Activated CD4-positive, alpha-beta T cell treated with anti-CD3 and anti-CD28 coated beads, Interleukin-2, amount 50 U/mL, for 16 hours (primary cell): Measurements from ENCODE around the gene TLR9.

Source experiments
- DNase-seq: peaks from one replicate; pipeline ENCODE4 v3.0.0-alpha.2; 2020

Gene TLR9

DNA sequence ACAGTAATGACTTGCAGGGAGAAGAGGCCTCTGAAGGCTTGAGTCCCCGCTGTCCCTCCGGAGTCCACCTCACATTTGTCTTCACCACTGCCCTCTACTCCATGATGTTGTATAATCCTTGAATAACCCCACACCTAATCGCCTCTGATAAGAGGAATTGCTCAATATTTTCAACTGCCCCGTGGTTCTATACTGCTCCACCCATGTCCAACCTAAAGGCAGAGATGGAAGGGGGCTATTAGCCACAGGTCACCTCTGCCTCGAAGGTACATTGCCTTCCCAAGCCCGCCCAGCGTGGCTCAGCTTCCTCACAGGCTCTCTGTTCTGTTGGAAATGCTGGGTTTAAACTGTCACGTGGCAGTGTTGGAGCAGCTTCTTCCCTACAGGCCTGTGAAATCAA is 12.4 kb downstream of the TLR9 start:
- DNase-seq: no peak

DNA sequence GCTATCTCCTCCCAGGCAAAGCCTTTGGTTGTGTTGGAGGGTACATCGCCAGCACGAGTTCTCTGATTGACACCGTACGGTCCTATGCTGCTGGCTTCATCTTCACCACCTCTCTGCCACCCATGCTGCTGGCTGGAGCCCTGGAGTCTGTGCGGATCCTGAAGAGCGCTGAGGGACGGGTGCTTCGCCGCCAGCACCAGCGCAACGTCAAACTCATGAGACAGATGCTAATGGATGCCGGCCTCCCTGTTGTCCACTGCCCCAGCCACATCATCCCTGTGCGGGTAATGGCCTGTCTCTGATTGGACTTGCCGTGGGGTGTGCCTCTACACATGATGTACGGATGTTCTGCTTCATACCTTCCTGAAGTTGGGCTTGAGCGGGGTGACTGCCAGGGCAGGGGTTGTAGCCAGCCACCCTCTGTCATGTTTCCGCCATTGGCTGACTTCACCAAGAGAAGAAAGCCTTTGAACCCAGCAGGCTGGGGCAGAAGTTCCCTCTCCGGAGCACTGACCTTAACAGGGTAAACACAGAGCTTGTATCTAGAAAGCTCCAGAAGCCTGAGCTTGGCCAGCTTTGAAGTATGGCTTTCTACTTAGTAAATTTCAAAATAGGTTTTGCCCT is 14.1 kb downstream of the TLR9 start:
- no peak for DNase-seq

DNA sequence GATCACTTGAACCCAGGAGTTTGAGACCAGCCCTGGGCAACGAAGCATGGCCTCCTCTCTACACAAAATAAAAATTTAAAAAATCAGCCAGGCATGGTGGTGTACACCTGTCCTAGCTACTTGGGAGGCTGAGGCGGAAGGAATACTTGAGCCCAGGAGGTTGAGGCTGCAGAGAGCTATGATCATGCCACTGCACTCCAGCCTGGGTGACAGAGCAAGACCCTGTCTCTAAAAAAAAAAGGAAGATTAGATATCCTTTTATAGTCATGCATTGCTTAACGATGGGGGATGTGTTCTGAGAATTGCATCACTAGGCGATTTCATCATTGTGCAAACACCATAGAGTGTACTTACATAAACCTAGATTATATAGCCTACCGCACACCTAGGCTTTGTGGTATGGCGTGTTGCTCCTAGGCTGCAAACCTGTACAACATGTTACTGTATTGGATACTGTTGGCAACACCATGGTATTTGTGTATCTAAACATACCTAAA is 14.8 kb downstream of the TLR9 start:
- DNase-seq: no peak

DNA sequence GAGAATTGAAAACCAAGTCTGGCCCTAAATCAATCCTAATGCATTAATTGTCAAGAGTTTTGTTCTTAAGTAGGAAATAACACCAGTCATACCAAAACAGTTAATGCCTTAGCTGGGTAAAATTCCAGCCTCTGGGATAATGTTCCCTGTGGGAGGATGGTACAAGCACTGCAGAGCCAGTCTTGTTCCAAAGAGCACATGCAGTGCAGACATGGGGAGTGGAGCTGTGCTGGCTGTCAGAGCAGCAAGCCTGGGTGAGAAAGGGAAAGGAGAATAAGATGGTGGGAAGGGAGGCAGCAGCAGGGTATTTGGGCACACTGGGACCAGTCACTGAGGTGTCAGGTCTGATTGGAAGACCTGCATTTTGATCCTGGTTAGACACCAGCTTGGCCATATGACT is 15.4 kb downstream of the TLR9 start:
- no peak for DNase-seq

DNA sequence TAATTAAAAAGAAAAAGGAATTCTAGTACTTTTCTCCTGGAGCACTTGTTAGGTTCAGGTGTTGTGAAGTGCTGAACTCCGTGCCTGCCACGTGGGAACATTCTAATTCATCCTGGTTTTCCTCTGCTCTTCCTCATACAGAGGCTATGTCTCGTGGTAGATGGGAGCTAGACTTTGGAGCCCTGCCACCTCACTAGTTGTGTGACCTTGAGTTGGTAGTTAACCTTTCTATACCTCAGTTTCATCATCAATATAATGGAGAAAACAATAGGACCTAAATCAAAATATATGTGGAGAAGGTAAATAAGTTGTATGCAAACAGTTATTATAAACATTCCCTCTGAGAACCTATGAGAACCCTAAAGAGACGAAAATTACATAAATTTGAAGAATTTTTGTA is 16.9 kb downstream of the TLR9 start:
- no peak for DNase-seq

DNA sequence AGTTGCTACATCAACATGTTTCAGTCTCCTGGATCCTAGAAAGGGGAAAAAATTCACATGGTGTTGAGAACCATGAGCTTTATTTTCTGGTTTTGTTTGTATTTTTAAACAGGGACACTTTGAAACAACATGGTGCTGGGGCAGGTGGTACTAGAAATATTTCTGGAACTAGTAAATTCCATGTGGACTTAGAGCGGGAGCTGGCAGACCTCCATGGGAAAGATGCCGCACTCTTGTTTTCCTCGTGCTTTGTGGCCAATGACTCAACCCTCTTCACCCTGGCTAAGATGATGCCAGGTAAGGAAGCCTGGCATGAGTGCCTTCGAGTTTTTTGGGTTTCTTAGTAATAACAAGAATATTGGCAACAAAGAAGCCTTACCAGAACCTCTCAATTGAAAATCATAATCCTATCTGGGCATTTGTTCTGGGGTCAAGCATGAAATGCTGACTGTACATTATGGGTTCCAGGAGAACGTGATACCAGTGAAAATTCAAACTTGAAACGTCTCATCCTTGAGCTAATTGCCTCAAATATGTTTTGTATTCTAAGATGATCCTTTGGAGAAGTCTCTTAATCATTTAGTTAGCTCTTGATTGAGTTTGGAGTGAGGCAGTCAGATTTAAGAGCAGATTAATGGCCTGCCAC is 19.6 kb downstream of the TLR9 start:
- no peak for DNase-seq

DNA sequence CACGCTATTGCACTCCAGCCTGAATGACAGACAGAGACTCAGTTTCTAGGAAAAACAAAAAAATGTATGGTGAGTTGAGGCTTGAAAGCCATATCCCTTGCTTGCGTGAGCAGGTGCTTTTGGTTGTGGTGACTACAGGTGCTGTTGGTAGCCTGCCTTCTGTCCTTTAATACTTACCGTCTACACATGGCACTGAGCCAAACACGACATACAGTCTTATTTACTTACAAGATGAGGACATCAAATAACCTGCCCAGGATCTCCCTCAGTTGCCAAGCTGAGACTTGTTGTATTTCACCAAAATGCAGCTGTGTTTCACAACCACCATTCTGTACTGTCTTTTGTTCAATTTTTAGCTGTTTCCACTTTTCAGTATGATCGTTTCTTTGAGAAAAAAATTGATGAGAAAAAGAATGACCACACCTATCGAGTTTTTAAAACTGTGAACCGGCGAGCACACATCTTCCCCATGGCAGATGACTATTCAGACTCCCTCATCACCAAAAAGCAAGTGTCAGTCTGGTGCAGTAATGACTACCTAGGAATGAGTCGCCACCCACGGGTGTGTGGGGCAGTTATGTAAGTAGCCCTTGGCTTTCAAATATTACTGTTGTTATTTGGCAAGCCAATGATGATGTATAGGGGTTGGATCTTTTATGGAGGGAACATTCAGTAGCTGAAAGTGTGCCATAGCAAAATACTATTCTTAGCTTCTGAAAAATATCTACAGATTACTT is 20.9 kb downstream of the TLR9 start:
- DNase-seq: no peak

DNA sequence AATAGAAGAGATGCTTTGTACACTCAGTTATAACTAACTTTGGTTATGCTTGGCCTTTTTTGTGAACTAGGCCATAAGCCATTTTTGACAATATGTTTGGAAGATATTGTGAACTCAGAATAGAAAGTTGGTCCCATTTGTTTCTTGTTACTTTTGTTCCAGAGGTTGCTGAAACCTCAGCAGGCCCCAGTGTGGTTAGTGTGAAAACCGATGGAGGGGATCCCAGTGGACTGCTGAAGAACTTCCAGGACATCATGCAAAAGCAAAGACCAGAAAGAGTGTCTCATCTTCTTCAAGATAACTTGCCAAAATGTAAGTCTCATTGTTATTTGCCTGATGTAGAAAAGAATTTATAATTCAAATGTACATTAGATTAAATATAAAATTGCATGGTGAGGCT is 21.7 kb downstream of the TLR9 start:
- no peak for DNase-seq

DNA sequence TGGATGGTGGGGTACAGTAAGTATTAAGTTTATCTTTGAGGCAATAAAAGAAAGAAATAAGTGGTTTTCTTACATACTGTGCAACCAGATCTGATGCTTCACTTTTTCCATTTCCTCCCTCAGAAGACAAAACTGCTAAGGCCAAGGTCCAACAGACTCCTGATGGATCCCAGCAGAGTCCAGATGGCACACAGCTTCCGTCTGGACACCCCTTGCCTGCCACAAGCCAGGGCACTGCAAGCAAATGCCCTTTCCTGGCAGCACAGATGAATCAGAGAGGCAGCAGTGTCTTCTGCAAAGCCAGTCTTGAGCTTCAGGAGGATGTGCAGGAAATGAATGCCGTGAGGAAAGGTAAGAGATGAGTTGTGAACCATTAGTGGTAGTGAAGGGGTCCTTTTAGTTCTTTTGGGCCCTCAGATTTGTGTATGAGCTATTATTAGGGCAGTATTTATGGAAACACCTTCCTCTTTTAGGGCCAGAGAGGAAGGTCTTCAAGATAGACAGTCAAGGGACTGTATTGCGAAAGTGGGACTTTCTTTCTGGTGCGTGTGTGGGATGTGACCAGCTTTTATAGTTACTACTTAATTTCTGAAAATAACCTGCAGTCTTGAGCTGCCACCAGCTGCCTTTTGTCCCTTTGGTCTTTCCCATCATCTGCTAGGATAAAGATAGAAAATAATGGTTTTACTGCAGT is 22.9 kb downstream of the TLR9 start:
- DNase-seq: no peak

DNA sequence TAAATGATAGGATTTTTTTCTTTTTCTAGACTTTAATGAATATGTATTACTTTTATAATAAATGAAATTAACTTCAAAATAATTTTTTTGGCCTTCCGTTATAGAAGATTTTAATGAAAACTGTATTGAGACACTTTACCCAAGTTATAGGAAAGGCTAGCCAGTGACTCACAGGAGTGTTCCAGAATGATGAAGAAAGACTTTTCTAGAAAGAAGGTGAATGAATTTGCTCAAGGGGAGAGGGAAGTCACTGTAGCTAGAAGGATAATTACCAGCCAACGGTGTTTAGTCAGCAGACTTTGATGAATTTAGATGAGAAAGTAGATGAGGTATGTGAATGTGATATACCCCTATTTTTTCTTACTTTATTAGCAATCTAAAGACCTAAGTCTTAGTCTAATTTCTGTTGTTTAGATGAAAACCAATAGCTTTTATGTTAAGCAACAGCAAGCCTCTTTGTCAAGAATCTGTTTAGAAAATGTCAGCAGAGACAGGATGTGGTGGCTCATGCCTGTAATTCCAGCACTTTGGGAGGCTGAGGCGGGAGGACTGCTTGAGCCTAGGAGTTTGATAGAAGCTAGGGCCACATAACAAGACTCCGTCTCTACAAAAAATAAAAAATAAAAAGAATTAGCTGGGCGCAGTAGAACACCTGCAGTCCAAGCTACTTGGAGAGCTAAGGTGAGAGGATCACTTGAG is 24.3 kb downstream of the TLR9 start:
- DNase-seq: no peak

DNA sequence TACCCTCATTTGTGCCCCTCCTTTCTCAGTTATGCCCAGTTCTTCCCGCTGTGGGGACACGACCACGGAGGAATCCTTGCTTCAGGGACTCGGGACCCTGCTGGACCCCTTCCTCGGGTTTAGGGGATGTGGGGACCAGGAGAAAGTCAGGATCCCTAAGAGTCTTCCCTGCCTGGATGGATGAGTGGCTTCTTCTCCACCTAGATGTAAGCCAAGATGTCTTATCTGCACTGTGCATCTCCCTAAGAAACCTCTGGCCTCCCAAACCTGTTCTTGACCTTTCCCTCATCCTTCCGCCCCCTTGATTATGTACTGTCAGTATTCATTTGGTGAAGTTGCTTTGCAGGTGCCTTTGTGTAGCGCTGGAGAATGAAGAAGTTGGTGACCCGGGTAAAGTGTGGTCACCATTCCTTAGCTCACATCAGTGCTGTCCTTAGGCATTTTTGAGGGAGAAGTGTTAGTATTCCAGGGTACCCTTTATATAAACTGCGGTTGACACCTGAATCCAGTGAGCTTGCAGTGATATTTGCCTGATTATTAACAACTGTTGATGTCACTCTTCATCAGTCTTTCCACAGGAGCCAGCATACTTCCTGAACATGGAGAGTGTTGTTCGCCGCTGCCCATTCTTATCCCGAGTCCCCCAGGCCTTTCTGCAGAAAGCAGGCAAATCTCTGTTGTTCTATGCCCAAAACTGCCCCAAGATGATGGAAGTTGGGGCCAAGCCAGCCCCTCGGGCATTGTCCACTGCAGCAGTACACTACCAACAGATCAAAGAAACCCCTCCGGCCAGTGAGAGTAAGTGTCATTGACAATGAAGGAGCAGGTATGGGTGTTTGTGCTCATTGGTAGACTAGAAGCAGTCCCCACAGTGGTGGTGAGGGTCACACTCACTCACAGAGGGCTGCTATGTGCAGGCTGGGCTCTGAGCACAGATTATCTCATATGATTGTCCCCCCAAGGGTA is 26.5 kb downstream of the TLR9 start:
- no peak for DNase-seq

DNA sequence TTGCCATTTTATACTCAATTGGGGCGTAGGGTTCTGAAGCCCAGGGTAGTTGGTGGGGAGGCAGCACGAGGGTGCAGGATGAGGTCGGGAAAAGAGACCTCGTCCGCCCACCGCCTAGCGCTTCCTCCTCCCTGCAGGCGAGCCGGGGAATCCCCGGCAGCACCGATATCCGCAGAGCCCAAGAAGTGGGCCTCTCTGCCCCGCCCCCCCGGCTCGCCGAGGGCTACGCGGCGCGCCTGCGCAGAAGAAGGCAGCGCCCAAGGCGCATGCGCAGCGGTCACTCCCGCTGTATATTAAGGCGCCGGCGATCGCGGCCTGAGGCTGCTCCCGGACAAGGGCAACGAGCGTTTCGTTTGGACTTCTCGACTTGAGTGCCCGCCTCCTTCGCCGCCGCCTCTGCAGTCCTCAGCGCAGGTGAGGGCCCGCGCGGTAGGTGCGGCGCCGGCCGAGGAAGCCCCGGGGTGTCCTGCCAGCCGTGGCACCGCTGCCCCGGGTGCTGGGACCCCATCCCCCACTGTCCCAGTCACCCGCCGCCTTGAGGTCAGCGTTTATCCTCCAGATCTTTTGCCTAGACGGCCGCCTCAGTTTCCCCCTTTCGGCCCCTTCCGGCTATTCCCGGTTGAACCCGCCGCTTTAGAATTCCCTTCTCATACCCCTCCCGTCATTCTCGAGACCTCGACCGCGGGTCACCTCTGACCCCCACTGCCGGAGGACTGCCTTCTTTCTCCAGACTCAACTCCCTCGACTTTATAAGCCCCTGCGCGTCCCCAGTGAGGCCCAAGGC is 27.4 kb downstream of the TLR9 start, which contains the start of gene ALAS1:
TSS of gene ALAS1 (plus strand) at position 319 of the 784 bp plus-strand sequence. CDS start 1,082 bp downstream, outside the sequence.
- DNase-seq: peak; percentile 94

DNA sequence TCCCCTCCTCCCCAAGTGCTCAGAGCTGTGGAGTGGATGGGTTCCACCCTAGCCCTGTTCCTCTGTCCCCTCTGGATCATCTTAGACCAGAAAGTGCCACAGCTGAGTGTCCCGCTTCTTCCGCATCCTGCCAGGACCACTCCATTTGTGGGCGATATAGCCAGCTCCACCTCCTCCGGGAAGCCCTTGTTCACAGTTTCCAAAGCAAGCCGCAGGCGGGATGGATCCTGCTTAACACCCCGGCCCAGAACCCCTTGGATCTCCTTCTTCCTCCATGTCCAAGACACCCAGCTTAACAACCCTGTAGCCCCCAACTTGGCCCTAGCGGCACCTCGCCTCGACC is 28.0 kb downstream of the TLR9 start:
- no peak for DNase-seq

DNA sequence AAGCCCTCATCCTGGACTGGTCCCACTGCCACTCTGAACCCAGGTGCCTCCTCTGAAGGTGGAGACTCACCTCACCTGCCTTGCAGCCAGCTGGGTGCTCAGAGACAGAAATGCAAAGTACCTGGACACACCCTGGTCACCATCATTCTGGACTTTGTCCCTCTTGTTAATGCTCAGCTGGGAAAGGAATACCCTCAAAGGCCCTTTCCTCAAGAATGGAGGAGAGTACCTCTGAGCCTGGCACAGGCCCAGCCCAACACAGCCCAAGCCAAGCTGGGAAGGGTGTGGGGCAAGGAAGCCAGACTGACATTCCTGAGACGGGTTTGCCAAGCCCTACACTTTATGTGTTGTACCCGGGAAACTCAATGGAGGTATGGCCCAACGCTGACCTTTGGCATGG is 28.5 kb downstream of the TLR9 start:
- DNase-seq: no peak

DNA sequence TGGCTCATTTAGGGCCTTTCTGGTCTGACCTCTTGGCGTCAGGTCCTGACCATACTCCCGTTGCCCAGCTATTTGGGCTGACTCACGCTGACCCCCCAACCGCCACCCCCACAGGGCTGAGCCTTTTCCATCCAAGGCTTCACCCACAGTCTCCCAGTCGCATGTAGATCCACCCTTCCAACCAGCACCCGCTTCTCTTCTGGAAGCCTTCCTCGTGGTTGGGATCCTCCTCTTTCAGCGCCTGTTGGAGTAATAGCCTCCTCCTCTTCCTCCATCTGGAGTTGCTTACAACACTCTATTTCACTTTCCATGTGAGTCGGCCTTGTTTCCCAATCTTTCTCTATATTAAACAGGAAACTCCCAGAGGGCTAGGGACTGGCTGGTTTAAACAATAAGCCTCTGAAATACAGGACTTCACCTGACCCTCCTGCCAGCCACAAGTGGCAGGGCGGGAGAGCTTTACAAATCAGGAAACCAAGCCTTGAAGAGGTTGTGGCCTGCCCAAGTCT is 29.6 kb downstream of the TLR9 start:
- no peak for DNase-seq

DNA sequence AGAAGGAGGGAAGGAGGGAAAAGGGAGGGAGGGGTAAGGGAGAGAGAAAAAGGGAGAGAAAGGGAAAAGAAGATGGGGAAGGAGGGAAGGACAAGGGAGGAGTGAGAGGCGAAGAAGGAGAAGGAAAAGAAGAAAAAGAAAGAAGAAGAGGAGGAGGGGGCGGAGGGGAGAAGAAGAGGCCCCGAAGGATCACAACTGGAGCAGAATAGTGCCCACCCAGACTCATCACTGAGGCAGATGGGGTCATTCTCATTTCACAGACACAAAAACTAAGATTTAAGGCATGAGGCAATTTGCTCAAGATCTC is 30.2 kb downstream of the TLR9 start:
- DNase-seq: no peak

DNA sequence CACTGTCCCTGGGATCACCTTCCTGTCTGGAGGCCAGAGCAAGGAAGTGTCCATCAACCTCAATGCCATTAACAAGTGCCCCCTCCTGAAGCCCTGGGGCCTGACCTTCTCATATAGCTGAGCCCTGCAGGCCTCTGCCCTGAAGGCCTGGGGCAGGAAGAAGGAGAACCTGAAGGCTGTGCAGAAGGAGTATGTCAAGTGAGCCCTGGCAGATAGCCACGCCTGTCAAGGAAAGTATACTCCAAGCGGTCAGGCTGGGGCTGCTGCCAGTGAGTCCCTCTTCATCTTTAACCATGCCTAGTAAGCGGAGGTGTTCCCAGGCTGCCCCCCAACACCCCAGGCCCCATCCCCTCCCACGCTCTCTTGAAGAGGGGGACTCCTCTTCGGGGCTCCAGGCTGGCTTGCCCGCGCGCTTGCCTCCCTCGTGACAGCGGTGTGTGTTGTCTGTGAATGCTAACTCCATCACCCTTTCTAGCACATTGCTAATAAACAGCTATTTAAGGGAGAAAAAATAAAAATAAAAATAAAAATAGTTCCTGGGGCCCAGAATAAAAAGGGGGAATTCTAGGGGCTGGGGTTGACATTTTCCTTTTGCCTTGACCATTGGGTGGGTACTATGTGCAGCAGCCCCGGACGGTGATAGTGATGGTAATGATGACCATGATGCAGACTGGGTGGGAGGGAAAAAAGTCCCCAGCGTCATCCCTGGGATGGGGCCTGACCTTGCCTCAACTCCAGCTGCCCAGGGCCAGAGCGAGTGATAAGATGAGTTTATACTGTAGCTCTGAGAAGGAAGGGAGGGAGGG is 30.8 kb downstream of the TLR9 start:
- no peak for DNase-seq

DNA sequence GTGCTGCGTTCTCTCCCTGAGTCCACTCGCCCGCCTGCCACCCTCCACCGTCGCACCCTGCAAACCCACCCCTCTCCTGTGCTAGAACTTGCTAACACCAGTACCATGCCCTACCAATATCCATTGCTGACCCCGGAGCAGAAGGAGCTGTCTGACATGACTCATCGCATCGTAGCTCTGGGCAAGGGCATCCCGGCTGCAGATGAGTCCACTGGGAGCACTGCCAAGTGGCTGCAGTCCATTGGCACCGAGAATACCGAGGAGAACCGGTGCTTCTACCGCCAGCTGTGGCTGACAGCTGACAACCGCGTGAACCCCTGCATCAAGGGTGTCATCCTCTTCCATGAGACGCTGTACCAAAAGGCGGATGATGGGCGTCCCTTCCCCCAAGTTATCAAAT is 32.4 kb downstream of the TLR9 start:
- no peak for DNase-seq

DNA sequence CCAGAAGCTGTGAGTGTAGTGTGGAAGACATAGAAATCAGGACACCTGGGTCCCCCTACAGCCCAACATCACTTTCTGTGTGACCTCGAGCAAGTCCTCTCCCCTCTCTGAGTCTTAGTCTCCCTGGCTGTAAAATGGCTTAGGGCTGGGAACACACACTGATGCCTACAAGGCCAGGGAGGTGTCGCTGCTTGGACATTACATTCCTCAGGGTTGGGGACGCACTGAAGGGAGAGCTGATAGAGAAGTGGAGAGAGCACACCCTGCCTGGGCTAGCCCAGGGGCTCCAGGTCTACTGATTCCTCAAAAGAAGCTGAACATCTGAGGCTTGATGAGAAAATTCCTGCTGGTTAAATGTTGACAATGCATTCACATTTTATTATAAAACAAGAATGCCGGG is 33.8 kb downstream of the TLR9 start:
- DNase-seq: no peak
